NCI-H524 treated with DMSO at 0.1 percent for 48 hours (cell line): Measurements from ENCODE around the gene VSIR.

Experiments
- DNase-seq: peaks from one replicate; lab custom pipeline; 2025; lab: John Stamatoyannopoulos, UW

The VSIR gene

DNA sequence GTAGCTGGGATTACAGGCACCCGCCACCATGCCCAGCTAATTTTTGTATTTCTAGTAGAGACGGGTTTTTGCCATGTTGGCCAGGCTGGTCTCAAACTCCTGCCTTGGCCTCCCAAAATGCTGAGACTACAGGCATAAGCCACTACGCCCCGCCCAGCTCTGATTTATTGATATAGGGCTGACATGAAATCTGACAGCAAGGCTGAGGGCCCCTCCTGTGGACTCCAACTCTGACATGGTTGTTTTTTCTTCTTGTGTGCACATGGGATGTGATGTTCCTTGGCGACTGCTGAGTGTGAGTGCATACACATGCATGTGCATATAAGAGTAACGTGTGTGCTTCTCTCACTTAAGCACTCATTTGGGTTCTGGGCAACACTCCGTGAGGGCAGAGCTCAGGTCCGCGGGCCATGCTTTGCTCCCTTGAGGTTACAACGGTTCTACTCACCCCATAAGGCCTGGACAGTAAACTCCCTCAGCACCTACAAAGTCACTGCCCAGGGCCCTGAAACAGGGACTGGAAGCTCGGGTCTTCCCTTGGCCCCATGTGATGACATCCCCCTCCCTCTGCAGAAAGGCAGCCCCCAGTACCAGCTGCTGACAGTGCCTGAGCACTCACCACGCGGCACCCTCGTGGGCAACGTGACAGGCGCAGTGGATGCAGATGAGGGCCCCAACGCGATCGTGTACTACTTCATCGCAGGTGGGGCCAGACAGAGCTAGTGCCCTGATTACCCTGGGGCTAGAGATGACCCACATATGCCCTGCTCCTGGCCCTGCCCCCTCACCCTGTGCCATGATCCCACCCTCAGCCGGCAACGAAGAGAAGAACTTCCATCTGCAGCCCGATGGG lies 33.6 kb upstream of the VSIR start:
- DNase-seq: no peak

DNA sequence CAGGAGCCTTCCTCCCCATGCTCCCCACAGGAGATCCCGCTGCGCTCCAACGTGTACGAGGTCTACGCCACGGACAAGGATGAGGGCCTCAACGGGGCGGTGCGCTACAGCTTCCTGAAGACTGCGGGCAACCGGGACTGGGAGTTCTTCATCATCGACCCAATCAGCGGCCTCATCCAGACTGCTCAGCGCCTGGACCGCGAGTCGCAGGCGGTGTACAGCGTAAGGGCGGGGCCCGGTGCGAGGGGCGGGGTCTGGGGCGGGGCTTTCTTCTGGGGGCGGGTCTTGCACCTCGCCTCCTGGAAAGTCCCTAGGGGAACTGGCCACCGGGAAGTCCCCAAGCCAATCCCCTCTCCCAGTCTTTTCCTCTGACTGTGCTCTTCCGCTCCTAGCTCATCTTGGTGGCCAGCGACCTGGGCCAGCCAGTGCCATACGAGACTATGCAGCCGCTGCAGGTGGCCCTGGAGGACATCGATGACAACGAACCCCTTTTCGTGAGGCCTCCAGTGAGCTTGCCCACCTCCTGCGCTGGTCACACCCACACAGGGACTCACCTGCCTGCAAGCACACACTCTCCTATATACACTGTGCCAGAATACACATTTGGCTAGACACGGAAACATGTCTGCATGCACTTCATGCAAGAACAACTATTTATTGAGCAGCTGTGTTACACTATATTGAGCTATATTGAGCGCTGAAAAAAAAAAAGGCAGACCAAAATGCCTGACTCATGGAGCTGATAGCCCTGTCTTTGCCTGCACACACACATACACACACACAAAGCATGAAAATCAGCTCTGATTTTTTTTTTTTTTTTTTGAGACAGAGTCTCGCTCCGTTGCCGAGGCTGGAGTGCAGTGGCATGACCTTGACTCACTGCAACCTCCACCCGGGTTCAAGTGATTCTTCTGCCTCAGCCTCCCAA lies 32.7 kb upstream of the VSIR start:
- DNase-seq: no peak

DNA sequence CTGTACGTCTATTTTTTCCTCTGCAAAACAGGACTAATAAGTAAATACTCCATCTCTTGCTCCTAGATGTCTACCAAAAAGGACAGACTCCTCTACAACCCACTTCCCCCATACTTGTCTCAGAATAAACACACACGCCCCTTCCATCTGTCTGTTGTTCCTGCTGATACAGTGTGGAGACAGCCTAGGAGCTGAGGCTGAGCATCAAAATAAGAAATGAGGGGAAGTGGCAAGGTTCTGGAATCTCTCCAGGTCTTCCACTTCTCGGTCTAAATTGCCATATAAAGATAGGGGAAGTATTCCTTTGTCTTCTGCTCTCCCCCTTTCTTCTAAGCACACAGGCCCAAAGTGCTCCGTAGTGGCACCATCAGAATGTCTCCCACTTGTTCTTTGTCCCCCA lies 30.8 kb upstream of the VSIR start:
- DNase-seq: no peak

DNA sequence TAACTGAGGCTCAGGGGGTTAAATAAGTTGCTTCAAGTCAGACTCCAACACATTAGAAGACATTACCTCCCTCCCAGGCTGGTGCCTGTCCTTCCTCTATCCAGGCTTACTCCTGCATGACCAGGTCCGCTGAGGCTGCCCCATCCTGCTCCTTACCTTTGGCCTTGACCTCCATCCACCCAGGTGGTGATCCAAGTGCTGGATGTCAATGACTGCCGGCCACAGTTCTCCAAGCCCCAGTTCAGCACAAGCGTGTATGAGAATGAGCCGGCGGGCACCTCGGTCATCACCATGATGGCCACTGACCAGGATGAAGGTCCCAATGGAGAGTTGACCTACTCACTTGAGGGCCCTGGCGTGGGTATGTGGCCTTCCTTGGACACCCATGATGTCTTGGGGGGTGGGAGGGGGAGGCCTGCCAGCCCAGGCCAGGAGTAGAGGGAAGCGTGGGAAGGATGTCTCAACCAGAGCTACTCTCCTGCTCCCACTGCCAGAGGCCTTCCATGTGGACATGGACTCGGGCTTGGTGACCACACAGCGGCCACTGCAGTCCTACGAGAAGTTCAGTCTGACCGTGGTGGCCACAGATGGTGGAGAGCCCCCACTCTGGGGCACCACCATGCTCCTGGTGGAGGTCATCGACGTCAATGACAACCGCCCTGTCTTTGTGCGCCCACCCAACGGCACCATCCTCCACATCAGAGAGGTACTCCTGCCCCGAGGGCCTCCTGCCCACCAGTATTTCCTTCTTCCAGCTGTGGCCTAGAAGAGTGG lies 29.6 kb upstream of the VSIR start:
- DNase-seq: no peak

DNA sequence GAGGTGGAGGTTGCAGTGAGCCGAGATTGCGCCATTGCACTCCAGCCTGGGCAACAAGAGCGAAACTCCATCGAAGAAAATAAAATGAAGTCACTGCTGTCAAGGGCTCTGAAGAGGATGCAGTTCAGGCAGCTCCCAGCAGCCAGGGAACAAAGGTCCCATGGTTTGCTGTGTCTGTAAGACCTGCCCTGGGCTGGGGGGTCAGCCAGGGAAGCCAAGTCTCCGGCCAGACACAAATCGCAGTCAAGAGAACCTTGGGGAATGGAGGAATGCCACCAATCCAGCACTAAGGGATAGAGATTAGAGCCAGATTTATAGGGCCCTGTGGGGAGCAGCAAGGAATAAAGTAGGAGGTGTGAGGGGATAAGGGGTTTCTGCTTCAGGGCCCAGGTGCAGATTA lies 28.9 kb upstream of the VSIR start:
- no peak for DNase-seq

DNA sequence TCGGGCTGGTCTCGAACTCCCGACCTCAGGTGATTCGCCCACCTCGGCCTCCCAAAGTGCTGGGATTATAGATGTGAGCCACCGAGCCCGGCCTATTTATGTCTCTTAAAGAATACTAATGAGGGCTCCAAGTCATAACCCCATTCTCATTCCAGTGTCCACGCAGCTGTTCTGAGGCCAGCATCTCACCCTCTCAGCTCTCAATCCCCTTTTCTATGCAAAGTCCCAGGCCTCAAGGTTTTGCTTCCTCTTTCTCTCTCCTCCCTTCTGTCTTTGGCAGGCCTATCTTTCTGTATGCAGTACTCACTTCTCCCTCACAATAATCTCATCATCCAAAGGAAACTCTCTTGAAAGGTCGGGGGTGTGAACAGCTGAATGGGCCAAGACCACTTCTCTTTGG lies 28.0 kb upstream of the VSIR start:
- DNase-seq: no peak

DNA sequence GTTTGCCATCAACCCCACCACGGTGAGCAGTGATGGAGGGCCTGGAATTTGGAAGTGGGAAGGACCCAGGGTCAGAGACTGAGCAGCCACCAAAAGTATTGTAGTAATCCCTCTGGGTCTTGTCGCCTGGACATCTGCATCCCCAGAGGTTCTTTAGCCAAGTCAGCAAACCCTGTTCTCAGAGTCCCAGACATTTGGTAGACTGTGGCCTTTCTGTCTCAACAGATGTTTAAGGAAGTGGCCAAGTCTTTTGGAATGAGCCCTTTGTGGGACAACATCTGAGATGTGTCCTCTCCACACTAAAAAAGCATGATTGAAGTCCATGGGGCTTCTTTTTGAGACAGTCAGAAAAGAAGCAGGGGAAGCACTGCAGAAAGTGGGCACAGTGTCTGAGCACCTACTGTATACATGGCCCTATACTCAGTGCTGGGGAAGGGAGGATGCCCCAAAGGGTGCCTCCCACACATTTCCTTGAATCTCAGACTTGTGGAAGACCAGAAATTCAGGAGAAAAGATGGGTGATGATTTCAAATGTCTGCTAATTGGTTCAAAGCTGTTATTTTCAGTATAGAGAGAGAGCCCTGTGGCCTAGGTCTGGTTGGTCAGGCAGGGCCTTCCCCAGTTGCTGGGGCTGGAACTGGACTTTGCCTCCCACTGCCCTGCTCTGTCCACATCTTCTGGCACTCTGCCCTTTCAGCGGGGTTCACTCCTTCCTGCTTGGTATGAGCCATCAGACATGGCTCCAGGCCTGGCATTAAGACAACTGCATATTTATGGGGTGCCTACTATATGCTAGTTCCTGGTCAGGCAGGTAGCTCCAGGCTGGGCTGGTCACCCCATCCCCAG lies 26.5 kb upstream of the VSIR start:
- DNase-seq: no peak

DNA sequence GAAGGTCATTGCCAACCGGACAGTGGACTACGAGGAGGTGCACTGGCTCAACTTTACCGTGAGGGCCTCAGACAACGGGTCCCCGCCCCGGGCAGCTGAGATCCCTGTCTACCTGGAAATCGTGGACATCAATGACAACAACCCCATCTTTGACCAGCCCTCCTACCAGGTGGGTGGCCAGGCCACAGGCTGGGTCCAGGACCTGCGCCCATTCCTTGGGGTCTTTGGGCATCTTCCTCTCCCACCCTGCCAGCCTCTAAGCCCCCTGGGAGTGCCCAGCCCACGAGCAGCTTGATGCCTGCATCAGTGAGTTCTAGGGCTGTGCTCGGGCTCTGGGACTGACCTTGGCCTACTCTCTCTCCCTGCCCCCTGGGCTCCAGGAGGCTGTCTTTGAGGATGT lies 25.8 kb upstream of the VSIR start:
- no peak for DNase-seq

DNA sequence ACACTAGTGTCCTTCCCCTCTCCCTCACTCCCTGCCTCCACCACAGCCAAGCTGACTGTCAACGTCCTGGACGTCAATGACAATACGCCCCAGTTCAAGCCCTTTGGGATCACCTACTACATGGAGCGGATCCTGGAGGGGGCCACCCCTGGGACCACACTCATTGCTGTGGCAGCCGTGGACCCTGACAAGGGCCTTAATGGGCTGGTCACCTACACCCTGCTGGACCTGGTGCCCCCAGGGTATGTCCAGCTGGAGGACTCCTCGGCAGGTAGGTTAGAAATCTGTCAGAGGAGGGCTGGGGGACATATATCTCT lies 24.9 kb upstream of the VSIR start:
- no peak for DNase-seq

DNA sequence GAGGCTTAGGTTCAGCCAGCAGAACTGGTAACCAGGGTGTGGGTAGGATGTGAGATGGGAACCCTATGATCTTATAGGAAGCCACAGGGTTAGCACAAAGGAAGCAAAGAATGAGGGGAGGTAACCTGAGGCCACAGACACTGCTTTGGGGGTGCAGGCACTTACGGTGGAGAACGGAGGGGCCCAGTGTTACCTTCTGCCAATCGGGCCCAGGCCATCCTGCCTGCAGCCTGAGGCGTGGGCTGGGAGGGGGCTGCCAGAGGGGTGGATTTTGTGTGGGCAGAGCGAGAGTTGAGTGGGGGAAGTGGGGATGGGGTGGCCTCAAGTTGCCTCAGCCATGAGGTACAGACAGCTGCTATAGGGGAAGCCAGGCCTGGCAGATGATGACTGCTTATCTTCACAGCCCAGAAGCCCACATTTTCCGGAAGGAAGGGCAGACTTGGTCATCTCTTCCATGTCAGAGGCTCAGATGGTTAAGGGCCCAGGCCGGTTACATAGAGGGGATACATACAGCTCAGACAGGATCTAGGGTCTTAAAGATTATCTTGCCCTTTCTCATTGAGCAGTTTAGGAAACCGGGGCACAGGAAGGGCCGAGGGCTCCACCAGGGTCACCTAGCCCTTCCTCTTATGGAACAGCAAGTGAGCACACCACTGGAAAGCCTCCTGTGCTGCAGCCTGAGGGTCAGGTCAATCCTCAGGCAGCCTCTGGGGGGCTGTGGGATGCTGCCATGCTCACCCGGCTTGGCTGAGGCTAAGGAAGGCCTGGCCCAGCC lies 24.4 kb upstream of the VSIR start:
- no peak for DNase-seq

DNA sequence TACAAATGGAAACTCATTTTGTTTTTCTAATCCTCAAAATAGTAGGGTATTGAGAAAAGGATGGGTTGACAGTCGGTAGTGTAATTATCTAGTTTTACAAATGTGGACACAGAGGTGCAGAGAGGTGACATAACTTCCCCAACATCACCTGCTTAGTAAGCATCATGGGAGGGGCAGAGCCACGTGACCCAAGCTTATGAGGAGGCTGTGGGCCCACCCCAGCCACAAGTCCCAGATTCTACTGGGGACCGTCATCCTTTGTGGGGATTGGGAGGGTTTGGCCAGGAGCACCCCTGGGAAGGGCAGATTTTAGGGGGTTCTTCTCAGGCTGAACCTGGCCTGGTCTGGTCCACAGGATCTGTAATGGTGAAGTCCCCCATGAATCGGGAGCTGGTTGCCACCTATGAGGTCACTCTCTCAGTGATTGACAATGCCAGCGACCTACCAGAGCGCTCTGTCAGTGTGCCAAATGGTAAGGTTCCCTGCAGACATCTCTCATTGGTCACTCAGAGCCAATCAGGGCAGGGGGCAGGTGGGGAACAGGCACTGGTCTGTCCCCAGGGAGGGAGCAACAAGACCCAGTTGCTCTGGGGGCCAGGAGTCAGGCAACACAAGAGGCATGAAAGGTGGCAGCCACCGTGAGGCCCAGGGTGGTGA lies 23.6 kb upstream of the VSIR start:
- DNase-seq: no peak

DNA sequence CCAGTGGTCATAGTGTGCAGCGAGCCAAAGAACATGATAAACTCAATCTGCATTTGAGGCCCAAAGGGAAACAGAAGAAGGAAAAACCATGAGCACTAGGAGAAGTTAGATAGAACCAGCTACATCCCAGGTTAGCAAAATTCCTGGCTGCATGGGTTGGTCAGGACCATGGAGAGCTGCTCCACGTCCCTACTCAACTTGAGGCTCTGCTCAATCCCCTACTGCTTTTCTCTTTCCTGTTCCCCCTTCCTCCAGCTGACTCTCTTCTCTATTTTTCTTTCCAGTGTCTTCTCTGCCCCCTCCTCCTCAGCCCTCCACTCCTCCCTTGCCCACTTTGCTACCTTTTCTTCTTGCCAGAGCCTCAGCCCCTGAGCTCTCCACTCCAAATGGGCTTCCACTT lies 21.9 kb upstream of the VSIR start:
- DNase-seq: no peak

DNA sequence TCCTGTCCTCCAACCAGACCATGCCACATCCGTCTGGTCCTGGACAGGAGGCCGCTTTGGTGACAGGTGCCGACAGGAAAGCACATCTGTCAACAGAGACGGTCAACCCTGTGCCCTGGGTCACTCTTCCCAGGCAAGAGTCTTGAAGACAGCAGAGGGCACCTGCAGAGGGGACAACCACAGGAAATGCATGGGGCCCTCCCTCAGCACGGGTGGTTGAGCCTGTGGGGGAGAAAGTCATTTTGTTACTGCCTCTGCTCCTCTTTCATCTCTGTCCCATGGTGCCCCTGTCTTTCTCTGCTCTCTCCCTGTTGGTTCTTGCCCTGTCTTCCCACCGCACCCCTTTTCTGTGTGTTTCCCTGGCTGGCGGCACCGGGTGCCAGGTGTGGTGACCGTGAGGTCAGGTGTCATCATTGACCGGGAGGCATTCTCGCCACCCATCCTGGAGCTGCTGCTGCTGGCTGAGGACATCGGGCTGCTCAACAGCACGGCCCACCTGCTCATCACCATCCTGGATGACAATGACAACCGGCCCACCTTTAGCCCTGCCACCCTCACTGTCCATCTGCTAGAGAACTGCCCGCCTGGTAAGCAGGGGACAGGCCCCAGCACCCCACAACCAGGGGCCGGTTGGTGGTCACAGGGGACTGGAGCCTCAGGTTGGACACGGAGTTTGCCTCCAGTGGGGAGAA lies 17.6 kb upstream of the VSIR start:
- no peak for DNase-seq

DNA sequence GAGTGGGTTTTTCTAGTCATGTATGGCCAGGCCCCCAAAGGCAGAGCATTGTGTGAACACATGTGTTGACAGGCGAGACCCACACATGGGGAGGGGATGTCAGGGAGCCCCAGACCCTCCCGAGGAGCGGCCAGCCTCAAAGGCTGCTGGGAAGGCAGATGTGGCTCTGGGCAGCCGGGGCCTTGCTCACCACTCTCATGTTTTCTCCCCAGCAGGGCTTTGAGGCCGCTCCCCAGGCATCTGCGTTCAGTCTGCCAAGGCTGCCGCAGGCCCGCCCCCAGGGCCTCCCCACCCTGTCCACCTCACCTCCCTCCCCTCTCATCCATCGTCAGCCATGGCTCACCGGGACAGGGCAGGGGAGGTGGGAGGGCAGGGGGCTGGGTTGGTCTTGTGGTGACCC lies 16.6 kb upstream of the VSIR start:
- DNase-seq: no peak

DNA sequence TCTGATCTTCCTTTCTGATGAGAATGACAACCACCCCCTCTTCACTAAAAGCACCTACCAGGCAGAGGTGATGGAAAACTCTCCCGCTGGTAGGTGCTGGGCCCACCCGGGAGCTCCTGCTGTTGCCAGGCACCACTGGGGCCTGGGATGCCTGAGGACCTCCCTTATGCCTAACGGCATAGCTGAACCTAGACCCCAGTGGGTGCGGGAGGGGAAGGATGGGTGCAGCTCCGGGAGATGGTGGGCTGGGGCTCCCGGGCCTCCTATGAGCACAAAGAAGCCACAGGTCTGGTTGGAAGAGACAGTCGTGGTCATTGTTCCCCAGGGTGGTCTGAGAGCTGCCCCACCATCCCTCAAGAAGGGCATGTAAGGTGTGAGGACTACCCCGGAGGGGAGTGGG lies 15.6 kb upstream of the VSIR start:
- no peak for DNase-seq

DNA sequence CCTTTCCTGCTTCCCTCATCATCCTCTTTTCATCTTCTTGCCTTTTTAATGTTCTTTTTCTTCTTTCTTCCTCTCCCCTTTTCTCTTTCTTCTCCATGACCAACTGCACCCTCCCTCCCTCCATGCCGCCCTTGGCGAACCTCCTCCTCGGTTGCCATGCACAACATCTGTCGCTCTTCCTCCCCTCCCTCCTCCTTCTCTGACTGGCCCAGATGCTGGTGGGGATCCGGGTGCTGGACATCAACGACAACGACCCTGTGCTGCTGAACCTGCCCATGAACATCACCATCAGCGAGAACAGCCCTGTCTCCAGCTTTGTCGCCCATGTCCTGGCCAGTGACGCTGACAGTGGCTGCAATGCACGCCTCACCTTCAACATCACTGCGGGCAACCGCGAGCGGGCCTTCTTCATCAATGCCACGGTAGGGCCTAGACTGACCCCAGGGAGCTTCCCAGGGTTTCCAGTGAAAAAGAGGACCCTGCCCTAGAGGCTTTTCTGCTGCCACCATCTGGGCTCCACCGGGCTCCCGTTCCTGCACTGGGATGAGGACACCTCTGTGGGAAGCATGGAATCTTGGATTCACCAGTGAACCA lies 11.5 kb upstream of the VSIR start:
- no peak for DNase-seq

DNA sequence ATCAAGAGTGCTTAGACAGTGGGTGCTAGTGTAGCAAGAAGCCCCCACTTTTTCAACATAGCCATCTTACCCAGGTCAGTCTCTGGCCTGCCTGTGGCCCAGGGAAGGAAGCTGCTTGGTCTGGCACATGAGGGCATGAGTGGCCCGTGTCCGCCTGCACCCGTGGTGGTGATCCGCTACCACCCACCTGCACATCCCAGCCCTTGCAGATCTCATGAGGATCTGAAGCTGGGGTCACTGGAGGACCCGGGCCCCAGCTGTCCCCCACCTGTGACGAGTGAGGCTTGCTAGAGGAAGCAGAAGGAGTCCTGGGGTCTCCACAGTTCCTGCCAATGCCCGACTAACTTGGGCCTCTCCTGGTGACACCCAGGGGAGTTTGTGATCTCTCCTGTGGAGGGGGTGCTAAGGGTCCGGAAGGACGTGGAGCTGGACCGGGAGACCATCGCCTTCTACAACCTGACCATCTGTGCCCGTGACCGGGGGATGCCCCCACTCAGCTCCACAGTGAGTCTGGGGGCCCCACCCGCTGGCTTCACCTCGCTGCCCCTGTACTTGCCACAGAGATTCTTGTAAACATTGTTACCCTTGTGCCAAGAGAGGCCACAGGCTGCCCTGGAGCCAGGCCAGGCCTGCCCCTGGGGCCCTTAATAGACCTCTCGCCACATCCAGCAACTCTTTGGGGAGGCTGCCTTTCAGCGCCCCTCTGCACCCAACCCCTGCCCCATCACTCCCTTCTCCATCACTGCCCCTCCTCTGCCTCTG lies 10.8 kb upstream of the VSIR start:
- DNase-seq: no peak

DNA sequence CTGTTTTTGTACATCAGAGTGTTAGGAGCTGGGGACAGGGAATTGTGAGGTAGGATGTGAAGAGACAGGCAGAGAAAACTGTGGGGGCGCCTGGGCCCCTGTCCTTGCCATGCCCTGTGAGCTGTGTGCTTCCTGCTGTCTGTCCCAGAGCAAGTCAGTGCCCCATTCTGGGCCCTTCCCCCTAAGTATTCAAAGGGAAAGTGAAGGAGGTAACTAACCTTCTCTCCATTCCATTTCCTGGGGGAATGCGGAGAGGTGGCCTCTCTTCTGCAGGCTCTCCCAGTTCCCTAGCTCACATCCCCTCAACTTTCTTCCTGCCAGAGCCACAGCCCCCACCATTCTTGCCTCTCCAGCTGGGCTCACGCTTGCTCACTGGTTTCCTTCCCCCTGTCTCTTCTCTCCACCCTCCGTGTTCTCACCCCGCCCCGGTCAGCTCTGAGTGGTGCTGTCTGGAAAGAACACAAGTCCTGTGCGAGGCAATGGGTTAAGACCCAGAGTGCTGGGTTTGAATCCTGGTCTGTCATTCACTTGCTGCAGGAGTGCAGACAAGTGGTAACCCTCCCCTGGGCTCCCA lies 9.7 kb upstream of the VSIR start:
- no peak for DNase-seq
